GM23338 (cell line): Measurements from ENCODE around the gene ADGRB3.

ENCODE experiments used
- CREB1 ChIP-seq: fragments of 250-450 bp; sonication (Bioruptor Pico); IDR thresholded peaks from 2 replicates; pipeline ENCODE4 v1.5.0; 2020; ENCODE audit warnings: low read depth, mild to moderate bottlenecking, moderate library complexity
- CTCF ChIP-seq, 2 experiments: fragments of 200-600 bp in 1 of 2; sonication (generic) in 1 of 2; conservative IDR thresholded peaks; 2 replicates each; pipeline versions ENCODE4 v1.5.1 to v1.6.1; 2016 to 2017; ENCODE audit warnings: antibody characterized with exemption in 2 of 2, low read depth in 2 of 2, mild to moderate bottlenecking in 2 of 2, moderate library complexity in 1 of 2
- EZH2 ChIP-seq: fragments of 200-600 bp; sonication (generic); IDR thresholded peaks from one replicate; pipeline ENCODE4 v1.8.0; 2017; ENCODE audit warnings: antibody characterized with exemption, mild to moderate bottlenecking, low read depth; ENCODE audit not compliant: unreplicated experiment
- EZH2phosphoT487 ChIP-seq: fragments of 200-600 bp; sonication (generic); IDR thresholded peaks from one replicate; pipeline ENCODE4 v1.8.1; 2018; ENCODE audit warnings: antibody characterized with exemption; ENCODE audit not compliant: unreplicated experiment
- NANOG ChIP-seq: IDR thresholded peaks from 2 replicates; pipeline ENCODE4 v1.6.1; 2016; ENCODE audit warnings: antibody characterized with exemption, borderline replicate concordance
- POLR2AphosphoS5 ChIP-seq: IDR thresholded peaks from 2 replicates; pipeline ENCODE4 v1.6.1; 2016; ENCODE audit warnings: antibody characterized with exemption, low read depth
- REST ChIP-seq: IDR thresholded peaks from one replicate; pipeline ENCODE4 v1.6.1; 2018; ENCODE audit warnings: antibody characterized with exemption; ENCODE audit not compliant: unreplicated experiment

- TF ChIP-seq POLR2AphosphoS5 (no peak), CTCF (conservative IDR thresholded peaks at IDR 0.05; ENCODE audit: low read depth in 2 of 2) (no peak), EZH2 (no peak), CREB1 (no peak), EZH2phosphoT487 (no peak), NANOG (no peak), REST (no peak)
These were observed 312.6 kb downstream of the ADGRB3 start for GRCh38 chr6:68947721-68948120.
